ENCODE data around the gene FOXR1.

- TF ChIP-seq POLR2A (IDR thresholded peaks at IDR 0.05; ENCODE audit: low read depth, low read length) (no peak), TAF1 (IDR thresholded peaks at IDR 0.05; ENCODE audit: borderline replicate concordance, low read depth, low read length) (no peak)
These were observed 4.5 kb downstream of the FOXR1 start for GRCh38 chr11:118975771-118976709.

Data from GM12892 (cell line).